ENCODE measurements around the gene ITIH3. TPM values are rescaled to one million over a fixed set of nuclear protein-coding genes. Genes with fewer than 3 reads are reported as not detected.

Gene ITIH3
- total RNA-seq, 1 donor from 2014 or later: 2.1 TPM

DNA sequence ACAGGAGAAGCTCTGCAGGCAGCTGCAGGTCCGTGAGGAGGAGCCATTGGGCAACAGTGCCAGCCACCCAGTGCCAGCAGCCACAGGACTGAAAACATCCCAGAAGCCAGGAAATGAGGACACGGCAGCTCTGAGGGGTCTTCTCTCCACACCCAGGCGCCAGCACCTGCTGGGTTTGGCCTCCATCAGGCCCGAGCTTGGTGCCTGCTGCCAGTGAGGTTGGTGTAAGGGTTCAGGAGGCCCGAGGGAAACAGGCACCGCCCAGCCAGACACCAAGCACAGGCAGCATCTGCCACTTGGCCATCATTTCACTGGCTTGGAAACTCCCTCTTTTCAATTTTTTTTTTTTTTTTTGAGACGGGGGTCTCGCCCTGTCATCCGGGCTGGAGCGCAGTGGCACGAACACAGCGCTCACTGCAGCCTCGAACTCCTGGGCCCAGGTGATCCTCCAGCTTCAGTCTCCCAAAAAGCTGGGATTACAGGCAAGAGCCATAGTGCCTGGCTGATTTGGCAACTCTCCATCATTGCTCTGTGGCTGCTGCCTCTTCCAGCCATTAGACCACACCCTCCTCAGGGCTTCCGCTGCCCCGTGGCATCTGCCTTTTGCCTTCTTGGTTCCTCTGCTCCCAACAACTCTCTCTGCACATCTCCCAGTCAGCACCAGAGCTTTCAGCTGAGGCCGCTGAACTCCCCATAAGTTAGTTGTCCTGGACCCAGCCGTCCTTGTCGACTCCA lies 1.5 kb upstream of the ITIH3 start:
- Histone ChIP-seq H3K9me3 (ENCODE audit: control insufficient read depth in 3 of 3, low read length in 3 of 3) (no peaks in the 10 kb centered on the region), H3K36me3 (ENCODE audit: control insufficient read depth in 3 of 3, insufficient read depth in 3 of 3, low read length in 3 of 3) (no peaks in the 10 kb centered on the region), H3K27ac (ENCODE audit: low read depth, low read length) (no peak overlapping the region), H3K4me1 (ENCODE audit: control insufficient read depth in 3 of 3, insufficient read depth in 3 of 3, low read length in 3 of 3) (peaks cover 0 to 5% (median 0%) of the 10 kb centered on the region in 3 donors), H3K27me3 (ENCODE audit: control insufficient read depth in 3 of 3, insufficient read depth in 3 of 3, low read length in 3 of 3) (peaks cover 0 to 15% (median 5%) of the 10 kb centered on the region in 3 donors), H3K9ac (ENCODE audit: low read depth in 1 of 3, low read length in 3 of 3) (peak overlapping the region in 1 of 3 donors; percentile 25), H3K4me3 (ENCODE audit: low read length in 3 of 3) (no peak overlapping the region)

DNA sequence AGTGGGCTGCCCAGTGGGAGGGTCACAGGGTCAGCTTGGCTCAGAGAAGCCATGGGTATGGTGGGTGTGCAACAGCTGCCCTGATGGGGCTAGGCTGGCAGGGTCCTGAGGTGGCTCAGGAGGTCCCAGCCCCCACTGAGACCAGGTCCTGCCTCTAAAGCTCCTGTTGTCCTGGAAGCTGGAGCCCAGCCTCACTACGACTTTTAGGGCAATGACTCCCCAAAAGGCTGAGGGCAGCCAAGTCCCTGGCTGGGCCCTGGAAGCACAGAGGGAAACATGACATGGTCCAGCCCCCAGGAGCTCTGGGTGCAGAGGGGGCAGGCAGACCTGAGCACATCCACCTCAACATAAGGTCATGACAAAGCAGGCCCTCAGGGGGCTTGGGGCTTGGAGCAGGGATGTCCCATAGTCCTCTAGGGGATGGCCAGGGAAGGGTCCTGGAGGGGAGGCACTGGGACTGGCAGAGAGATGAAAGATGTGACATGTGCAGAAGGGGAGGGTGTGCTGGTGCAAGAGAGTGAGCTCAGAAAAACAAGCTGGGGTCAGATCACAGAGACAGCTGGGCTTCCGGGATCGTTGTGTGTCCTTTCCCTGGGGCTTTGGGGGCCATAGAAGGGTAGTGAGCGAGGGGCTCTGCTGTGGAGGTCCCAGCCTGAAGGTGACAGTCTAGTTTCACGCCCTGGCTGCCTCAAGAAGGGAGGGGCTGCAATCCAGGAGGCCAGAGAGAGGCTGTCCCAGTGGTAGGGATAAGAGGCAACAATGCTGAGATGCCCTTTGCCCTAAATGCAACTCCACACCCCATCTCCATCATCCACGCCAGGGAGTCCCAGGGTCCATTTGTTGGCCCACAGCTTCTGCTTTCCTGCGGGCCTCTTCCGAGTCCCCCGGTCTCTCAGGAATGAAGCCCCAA lies 639 bp upstream of the ITIH3 start:
- peak overlapping the region in 1 of 3 donors; percentile 3 for H3K9ac ChIP-seq (ENCODE audit: low read depth in 1 of 3, low read length in 3 of 3)
- H3K27ac ChIP-seq (ENCODE audit: low read depth, low read length): no peak overlapping the region

DNA sequence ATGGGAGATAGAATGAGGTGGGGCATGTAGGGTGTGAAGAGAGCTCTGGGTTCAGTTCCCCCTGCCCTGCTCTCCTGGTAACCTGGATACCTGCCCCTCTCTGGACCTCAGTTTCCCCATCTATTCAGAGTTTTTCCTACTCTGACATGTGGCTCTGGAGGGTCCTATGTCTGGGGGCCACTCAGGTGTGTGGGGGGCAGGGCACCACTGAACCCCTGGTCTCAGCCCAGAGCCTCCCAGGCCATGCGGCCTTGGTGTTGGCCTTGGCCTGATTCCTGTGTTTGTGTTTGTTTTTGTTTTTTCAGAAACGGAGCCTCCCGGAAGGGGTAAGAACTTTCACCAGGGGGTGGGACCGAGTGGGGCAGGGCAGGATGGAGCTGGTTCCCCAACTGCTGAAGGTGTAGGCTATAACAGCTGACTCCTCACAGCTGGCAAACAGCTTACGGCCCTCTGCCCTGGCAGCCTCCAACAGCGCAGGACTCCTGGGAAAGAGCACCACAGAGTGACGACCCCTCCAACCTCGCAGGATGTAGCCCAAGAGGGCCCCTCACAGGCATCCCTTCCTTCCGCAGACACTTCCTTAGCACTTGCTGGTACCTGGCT lies 803 bp downstream of the ITIH3 start:
- Histone ChIP-seq H3K9me3 (ENCODE audit: control insufficient read depth in 3 of 3, low read length in 3 of 3) (no peaks in the 10 kb centered on the region), H3K4me3 (ENCODE audit: low read length in 3 of 3) (no peak overlapping the region), H3K4me1 (ENCODE audit: control insufficient read depth in 3 of 3, insufficient read depth in 3 of 3, low read length in 3 of 3) (peaks cover 0 to 5% (median 0%) of the 10 kb centered on the region in 3 donors), H3K27ac (ENCODE audit: low read depth, low read length) (no peak overlapping the region), H3K27me3 (ENCODE audit: control insufficient read depth in 3 of 3, insufficient read depth in 3 of 3, low read length in 3 of 3) (peaks cover 0 to 12% (median 5%) of the 10 kb centered on the region in 3 donors), H3K9ac (ENCODE audit: low read depth in 1 of 3, low read length in 3 of 3) (no peak overlapping the region), H3K36me3 (ENCODE audit: control insufficient read depth in 3 of 3, insufficient read depth in 3 of 3, low read length in 3 of 3) (no peaks in the 10 kb centered on the region)

More for the DNA sequence above, 639 bp upstream of the ITIH3 start:
- Histone ChIP-seq H3K4me3 (ENCODE audit: low read length in 3 of 3) (no peak overlapping the region), H3K4me1 (ENCODE audit: control insufficient read depth in 3 of 3, insufficient read depth in 3 of 3, low read length in 3 of 3) (peaks cover 0 to 5% (median 0%) of the 10 kb centered on the region in 3 donors), H3K27me3 (ENCODE audit: control insufficient read depth in 3 of 3, insufficient read depth in 3 of 3, low read length in 3 of 3) (peaks cover 0 to 15% (median 5%) of the 10 kb centered on the region in 3 donors), H3K36me3 (ENCODE audit: control insufficient read depth in 3 of 3, insufficient read depth in 3 of 3, low read length in 3 of 3) (no peaks in the 10 kb centered on the region), H3K9me3 (ENCODE audit: control insufficient read depth in 3 of 3, low read length in 3 of 3) (no peaks in the 10 kb centered on the region)

DNA sequence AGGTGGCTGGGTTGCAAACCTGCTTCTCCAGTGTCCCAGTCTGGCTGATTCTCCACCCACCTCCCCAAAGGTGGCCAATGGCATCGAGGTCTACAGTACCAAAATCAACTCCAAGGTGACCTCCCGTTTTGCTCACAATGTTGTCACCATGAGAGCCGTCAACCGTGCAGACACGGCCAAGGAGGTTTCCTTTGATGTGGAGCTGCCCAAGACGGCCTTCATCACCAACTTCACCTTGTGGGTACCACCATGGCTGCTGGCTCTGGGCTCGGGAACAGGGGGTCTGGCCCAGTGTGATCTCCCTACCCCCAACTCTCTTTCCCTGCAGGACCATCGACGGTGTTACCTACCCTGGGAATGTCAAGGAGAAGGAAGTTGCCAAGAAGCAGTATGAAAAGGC lies 1.8 kb downstream of the ITIH3 start:
- peaks cover 0 to 9% (median 5%) of the 10 kb centered on the region in 3 donors for H3K27me3 ChIP-seq (ENCODE audit: control insufficient read depth in 3 of 3, insufficient read depth in 3 of 3, low read length in 3 of 3)
- H3K4me1 ChIP-seq (ENCODE audit: control insufficient read depth in 3 of 3, insufficient read depth in 3 of 3, low read length in 3 of 3): peaks cover 0 to 5% (median 0%) of the 10 kb centered on the region in 3 donors
- H3K4me3 ChIP-seq (ENCODE audit: low read length in 3 of 3): no peak overlapping the region
- H3K36me3 ChIP-seq (ENCODE audit: control insufficient read depth in 3 of 3, insufficient read depth in 3 of 3, low read length in 3 of 3): no peaks in the 10 kb centered on the region
- H3K27ac ChIP-seq (ENCODE audit: low read depth, low read length): no peak overlapping the region
- H3K9me3 ChIP-seq (ENCODE audit: control insufficient read depth in 3 of 3, low read length in 3 of 3): no peaks in the 10 kb centered on the region
- no peak overlapping the region for H3K9ac ChIP-seq (ENCODE audit: low read depth in 1 of 3, low read length in 3 of 3)

DNA sequence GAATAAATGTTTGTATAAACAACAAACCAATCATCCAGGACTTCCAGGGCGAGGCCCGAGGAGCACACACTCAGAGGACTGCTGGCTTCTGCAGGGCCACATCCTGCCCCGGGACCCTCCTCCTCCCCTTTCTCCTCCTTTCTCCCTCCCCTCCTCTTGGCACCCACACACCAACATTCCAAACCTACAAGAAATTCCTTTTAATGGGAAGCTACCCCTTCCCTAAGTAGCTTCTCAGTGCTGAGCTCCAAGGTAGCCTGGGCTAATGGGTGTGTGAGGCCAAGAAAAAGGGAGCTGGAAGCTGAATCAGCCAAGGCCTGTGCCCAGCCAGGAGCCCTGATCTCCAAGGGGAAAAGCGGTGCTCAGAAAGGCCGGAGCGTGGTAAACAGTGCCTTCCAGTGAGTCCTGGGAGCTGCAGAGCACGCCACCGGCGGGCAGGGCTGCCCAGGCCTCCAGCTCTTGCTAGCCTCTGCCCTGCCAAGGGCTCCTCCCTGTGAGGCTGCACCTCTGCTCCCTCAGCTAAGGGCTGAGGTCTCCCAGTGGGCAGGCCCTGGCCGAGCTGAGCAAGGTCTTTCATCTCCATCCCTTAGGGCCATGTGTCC lies 3.9 kb downstream of the ITIH3 start:
- H3K27me3 ChIP-seq (ENCODE audit: control insufficient read depth in 3 of 3, insufficient read depth in 3 of 3, low read length in 3 of 3): peaks cover 0 to 1% (median 0%) of the 10 kb centered on the region in 3 donors
- no peaks in the 10 kb centered on the region for H3K36me3 ChIP-seq (ENCODE audit: control insufficient read depth in 3 of 3, insufficient read depth in 3 of 3, low read length in 3 of 3)
- peaks cover 0 to 4% (median 0%) of the 10 kb centered on the region in 3 donors for H3K4me1 ChIP-seq (ENCODE audit: control insufficient read depth in 3 of 3, insufficient read depth in 3 of 3, low read length in 3 of 3)
- H3K27ac ChIP-seq (ENCODE audit: low read depth, low read length): no peak overlapping the region
- H3K4me3 ChIP-seq (ENCODE audit: low read length in 3 of 3): no peak overlapping the region
- H3K9me3 ChIP-seq (ENCODE audit: control insufficient read depth in 3 of 3, low read length in 3 of 3): no peaks in the 10 kb centered on the region
- H3K9ac ChIP-seq (ENCODE audit: low read depth in 1 of 3, low read length in 3 of 3): no peak overlapping the region

DNA sequence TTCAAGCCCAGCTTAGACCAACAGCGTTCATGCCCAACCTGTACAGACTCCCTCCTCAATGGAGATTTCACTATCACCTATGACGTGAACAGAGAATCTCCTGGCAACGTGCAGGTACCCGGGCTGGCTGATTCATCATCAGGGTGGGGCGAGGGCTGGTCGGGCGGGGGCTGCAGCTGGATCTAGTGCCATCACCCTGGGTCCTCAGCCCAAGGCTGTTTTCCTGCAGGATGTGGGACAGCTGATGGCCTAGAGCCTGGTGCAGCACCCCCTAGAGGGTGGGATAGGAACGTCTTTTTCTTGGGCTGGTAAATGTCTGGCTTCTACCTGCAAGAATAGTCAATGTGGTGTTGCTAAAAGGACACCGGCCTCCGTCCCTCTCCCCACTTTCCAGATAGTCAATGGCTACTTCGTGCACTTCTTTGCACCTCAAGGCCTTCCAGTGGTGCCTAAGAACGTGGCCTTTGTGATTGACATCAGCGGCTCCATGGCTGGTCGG lies 4.4 kb downstream of the ITIH3 start:
- no peaks in the 10 kb centered on the region for H3K9me3 ChIP-seq (ENCODE audit: control insufficient read depth in 3 of 3, low read length in 3 of 3)
- no peak overlapping the region for H3K27ac ChIP-seq (ENCODE audit: low read depth, low read length)
- peaks cover 0 to 2% (median 0%) of the 10 kb centered on the region in 3 donors for H3K4me1 ChIP-seq (ENCODE audit: control insufficient read depth in 3 of 3, insufficient read depth in 3 of 3, low read length in 3 of 3)
- H3K4me3 ChIP-seq (ENCODE audit: low read length in 3 of 3): no peak overlapping the region
- no peak overlapping the region for H3K9ac ChIP-seq (ENCODE audit: low read depth in 1 of 3, low read length in 3 of 3)
- no peaks in the 10 kb centered on the region for H3K27me3 ChIP-seq (ENCODE audit: control insufficient read depth in 3 of 3, insufficient read depth in 3 of 3, low read length in 3 of 3)
- H3K36me3 ChIP-seq (ENCODE audit: control insufficient read depth in 3 of 3, insufficient read depth in 3 of 3, low read length in 3 of 3): no peaks in the 10 kb centered on the region

DNA sequence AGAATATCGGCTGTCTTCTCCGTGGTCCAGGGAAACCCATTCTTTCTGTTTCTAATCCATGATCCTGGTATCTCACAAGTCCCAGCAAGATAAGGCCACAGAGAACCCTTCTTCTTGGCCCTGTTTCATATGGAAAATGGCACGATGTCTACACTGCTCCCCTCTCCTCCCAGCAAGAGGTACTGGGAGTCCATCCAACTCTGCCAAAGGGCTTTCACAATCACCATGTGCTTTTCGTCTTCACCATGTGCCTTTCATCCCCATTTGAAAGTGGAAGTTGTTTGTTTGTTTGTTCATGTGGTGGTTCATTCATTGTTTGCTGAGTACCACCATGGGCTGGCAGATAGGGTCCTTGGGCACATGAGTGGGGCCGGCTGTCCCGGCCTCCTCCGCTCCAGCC lies 5.5 kb downstream of the ITIH3 start:
- H3K27me3 ChIP-seq (ENCODE audit: control insufficient read depth in 3 of 3, insufficient read depth in 3 of 3, low read length in 3 of 3): no peaks in the 10 kb centered on the region
- H3K4me1 ChIP-seq (ENCODE audit: control insufficient read depth in 3 of 3, insufficient read depth in 3 of 3, low read length in 3 of 3): no peaks in the 10 kb centered on the region
- H3K9me3 ChIP-seq (ENCODE audit: control insufficient read depth in 3 of 3, low read length in 3 of 3): no peaks in the 10 kb centered on the region
- no peak overlapping the region for H3K27ac ChIP-seq (ENCODE audit: low read depth, low read length)
- no peak overlapping the region for H3K9ac ChIP-seq (ENCODE audit: low read depth in 1 of 3, low read length in 3 of 3)
- no peak overlapping the region for H3K4me3 ChIP-seq (ENCODE audit: low read length in 3 of 3)
- no peaks in the 10 kb centered on the region for H3K36me3 ChIP-seq (ENCODE audit: control insufficient read depth in 3 of 3, insufficient read depth in 3 of 3, low read length in 3 of 3)

DNA sequence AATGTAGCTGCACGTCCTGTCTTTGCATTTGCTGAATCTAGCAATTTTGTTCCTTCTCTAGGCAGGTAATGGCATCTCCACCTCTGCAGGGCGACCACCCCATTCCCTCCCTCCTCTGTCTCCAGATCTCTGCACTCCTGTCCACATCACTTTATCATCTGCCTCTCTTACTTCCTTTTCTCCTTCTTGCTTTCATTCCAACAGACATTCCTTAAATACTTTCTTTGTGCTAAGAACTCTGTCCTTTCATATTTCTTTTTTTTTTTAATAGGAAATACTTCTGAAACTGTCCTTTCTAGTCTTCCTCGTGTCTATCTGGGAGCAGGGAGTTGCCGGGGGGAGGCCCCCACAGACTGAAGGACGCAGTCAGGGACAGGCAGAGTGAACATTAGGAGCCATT lies 7.2 kb downstream of the ITIH3 start:
- H3K9ac ChIP-seq (ENCODE audit: low read depth in 1 of 3, low read length in 3 of 3): no peak overlapping the region
- H3K4me1 ChIP-seq (ENCODE audit: control insufficient read depth in 3 of 3, insufficient read depth in 3 of 3, low read length in 3 of 3): no peaks in the 10 kb centered on the region
- no peaks in the 10 kb centered on the region for H3K27me3 ChIP-seq (ENCODE audit: control insufficient read depth in 3 of 3, insufficient read depth in 3 of 3, low read length in 3 of 3)
- no peaks in the 10 kb centered on the region for H3K9me3 ChIP-seq (ENCODE audit: control insufficient read depth in 3 of 3, low read length in 3 of 3)
- no peak overlapping the region for H3K4me3 ChIP-seq (ENCODE audit: low read length in 3 of 3)
- no peak overlapping the region for H3K27ac ChIP-seq (ENCODE audit: low read depth, low read length)
- H3K36me3 ChIP-seq (ENCODE audit: control insufficient read depth in 3 of 3, insufficient read depth in 3 of 3, low read length in 3 of 3): no peaks in the 10 kb centered on the region

DNA sequence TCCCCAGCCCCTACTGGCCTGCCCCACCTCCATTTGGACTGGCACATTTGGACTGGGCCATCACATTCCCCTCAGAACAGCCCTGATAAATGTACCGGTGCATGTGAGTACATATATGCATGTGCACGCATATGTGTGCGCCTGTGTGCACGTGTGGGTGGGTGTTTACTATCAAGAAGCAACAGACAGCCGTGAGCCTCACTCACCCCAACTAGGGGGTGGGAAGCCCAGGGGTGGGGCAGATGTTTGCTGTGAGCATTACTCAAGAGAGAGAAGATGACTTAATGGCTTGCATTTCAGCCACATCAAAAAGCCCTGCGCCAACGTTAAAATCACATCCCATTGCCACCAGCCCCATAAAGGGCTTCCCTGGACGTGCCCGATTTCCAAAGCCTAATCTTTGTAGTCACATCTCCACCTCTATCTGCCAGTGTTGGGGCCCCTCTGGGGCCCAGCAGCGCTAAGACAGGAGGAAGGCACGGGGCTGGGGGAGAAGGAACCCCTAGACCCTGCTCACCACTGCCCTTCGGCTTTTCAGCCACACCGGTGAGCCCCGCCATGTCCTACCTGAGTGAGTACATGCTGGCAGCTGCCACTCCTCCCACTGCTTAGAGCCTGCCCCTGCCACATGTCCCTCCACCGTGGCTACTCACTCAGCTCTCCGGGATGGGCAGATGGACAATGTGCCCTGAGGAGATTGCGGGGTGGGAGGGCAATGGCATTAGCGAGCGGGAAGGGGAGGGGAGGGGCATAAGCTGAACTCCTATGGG lies 10.9 kb downstream of the ITIH3 start:
- H3K36me3 ChIP-seq (ENCODE audit: control insufficient read depth in 3 of 3, insufficient read depth in 3 of 3, low read length in 3 of 3): no peaks in the 10 kb centered on the region
- H3K4me1 ChIP-seq (ENCODE audit: control insufficient read depth in 3 of 3, insufficient read depth in 3 of 3, low read length in 3 of 3): no peaks in the 10 kb centered on the region
- no peak overlapping the region for H3K4me3 ChIP-seq (ENCODE audit: low read length in 3 of 3)
- no peaks in the 10 kb centered on the region for H3K9me3 ChIP-seq (ENCODE audit: control insufficient read depth in 3 of 3, low read length in 3 of 3)
- no peak overlapping the region for H3K27ac ChIP-seq (ENCODE audit: low read depth, low read length)
- no peaks in the 10 kb centered on the region for H3K27me3 ChIP-seq (ENCODE audit: control insufficient read depth in 3 of 3, insufficient read depth in 3 of 3, low read length in 3 of 3)
- H3K9ac ChIP-seq (ENCODE audit: low read depth in 1 of 3, low read length in 3 of 3): no peak overlapping the region

Data from skeletal muscle tissue (tissue), 4 donors.